ENCODE measurements around the gene TSPAN33.

Gene TSPAN33

GRCh38 chr7:129197771-129198170 is 53.3 kb downstream of the TSPAN33 start:
- DNase-seq: no peak
- TF ChIP-seq GATA1 (IDR thresholded peaks at IDR 0.05; ENCODE audit: low read depth, low read length): no peak
- no peak for TF ChIP-seq POLR2A (IDR thresholded peaks at IDR 0.05; ENCODE audit: low read length)

GRCh38 chr7:129199406-129199805 is 54.9 kb downstream of the TSPAN33 start:
- no peak for TF ChIP-seq GATA1 (IDR thresholded peaks at IDR 0.05; ENCODE audit: low read depth, low read length)
- TF ChIP-seq POLR2A (IDR thresholded peaks at IDR 0.05; ENCODE audit: low read length): no peak
- DNase-seq: no peak

GRCh38 chr7:129202058-129202777 is 57.7 kb downstream of the TSPAN33 start:
- DNase-seq: no peak
- TF ChIP-seq GATA1 (IDR thresholded peaks at IDR 0.05; ENCODE audit: low read depth, low read length): no peak

- no peak for TF ChIP-seq GATA1 (IDR thresholded peaks at IDR 0.05; ENCODE audit: low read depth, low read length)
- TF ChIP-seq POLR2A (IDR thresholded peaks at IDR 0.05; ENCODE audit: low read length): no peak
- DNase-seq: no peak
Observed at GRCh38 chr7:129203050-129203741, 58.7 kb downstream of the TSPAN33 start.

GRCh38 chr7:129205126-129205818 is 60.8 kb downstream of the TSPAN33 start:
- DNase-seq: no peak
- TF ChIP-seq POLR2A (IDR thresholded peaks at IDR 0.05; ENCODE audit: low read length) (no peak), GATA1 (IDR thresholded peaks at IDR 0.05; ENCODE audit: low read depth, low read length) (no peak)

- no peak for DNase-seq
- TF ChIP-seq GATA1 (IDR thresholded peaks at IDR 0.05; ENCODE audit: low read depth, low read length): no peak
- TF ChIP-seq POLR2A (IDR thresholded peaks at IDR 0.05; ENCODE audit: low read length): no peak
Observed at GRCh38 chr7:129205987-129206785, 61.7 kb downstream of the TSPAN33 start.

GRCh38 chr7:129208667-129209066 is 64.2 kb downstream of the TSPAN33 start:
- DNase-seq: no peak
- no peak for TF ChIP-seq POLR2A (IDR thresholded peaks at IDR 0.05; ENCODE audit: low read length)
- TF ChIP-seq GATA1 (IDR thresholded peaks at IDR 0.05; ENCODE audit: low read depth, low read length): no peak

- DNase-seq: no peak
- TF ChIP-seq POLR2A (IDR thresholded peaks at IDR 0.05; ENCODE audit: low read length) (no peak), GATA1 (IDR thresholded peaks at IDR 0.05; ENCODE audit: low read depth, low read length) (no peak)
Observed at GRCh38 chr7:129209067-129209926, 64.8 kb downstream of the TSPAN33 start.

GRCh38 chr7:129210256-129210988 is 65.9 kb downstream of the TSPAN33 start:
- TF ChIP-seq POLR2A (IDR thresholded peaks at IDR 0.05; ENCODE audit: low read length): no peak
- TF ChIP-seq GATA1 (IDR thresholded peaks at IDR 0.05; ENCODE audit: low read depth, low read length): no peak
- DNase-seq: peak; percentile 44 to 73

- DNase-seq: no peak
- TF ChIP-seq GATA1 (IDR thresholded peaks at IDR 0.05; ENCODE audit: low read depth, low read length) (no peak), POLR2A (IDR thresholded peaks at IDR 0.05; ENCODE audit: low read length) (no peak)
Observed at GRCh38 chr7:129210989-129211312, 66.4 kb downstream of the TSPAN33 start.

GRCh38 chr7:129212126-129212525 is 67.6 kb downstream of the TSPAN33 start:
- TF ChIP-seq GATA1 (IDR thresholded peaks at IDR 0.05; ENCODE audit: low read depth, low read length) (no peak), POLR2A (IDR thresholded peaks at IDR 0.05; ENCODE audit: low read length) (no peak)
- DNase-seq: no peak

GRCh38 chr7:129212596-129212995 is 68.1 kb downstream of the TSPAN33 start:
- no peak for TF ChIP-seq POLR2A (IDR thresholded peaks at IDR 0.05; ENCODE audit: low read length)
- no peak for TF ChIP-seq GATA1 (IDR thresholded peaks at IDR 0.05; ENCODE audit: low read depth, low read length)
- no peak for DNase-seq

Data from erythroblast (primary cell).